CD4-positive, alpha-beta T cell (primary cell): ENCODE results near the gene ORC3. TPM values are rescaled to one million over a fixed set of nuclear protein-coding genes. Genes with fewer than 3 reads are reported as not detected.

Source experiments
- ATAC-seq: fragments of 200-7000 bp; cut with Tn5 transposase; one replicate; pipeline ENCODE4 v1.10.0; 2022; ENCODE audit warnings: mild to moderate bottlenecking; ENCODE audit not compliant: poor library complexity
- CTCF ChIA-PET: fragments of 350-600 bp; sonication (Branson Sonifier 250); formaldehyde crosslinking; loops from one replicate; lab custom pipeline; 2021; ENCODE audit warnings: antibody characterized with exemption, inconsistent platforms; lab: Charles Lee
- POLR2A ChIA-PET: fragments of 350-600 bp; sonication (Branson Sonifier 250); formaldehyde crosslinking; loops from one replicate; lab custom pipeline; 2021; ENCODE audit warnings: antibody characterized with exemption, inconsistent platforms; lab: Charles Lee
- DNase-seq, 14 experiments: peaks; one replicate each; pipeline ENCODE4 v3.0.0-alpha.2; 2013 to 2020; ENCODE audit warnings: mixed read lengths in 2 of 14
- H3K27ac ChIP-seq, 2 donors: one replicate each; pipeline versions ENCODE4 v1.5.1 to v1.7.0; 2013; ENCODE audit warnings: low read length in 2 of 2, low read depth in 1 of 2, mild to moderate bottlenecking in 1 of 2
- H3K27me3 ChIP-seq, 2 experiments: 1 replicate in 1 of 2; 2 replicates in 1 of 2; pipeline versions ENCODE4 v1.6.1 to v1.7.0; 2013; ENCODE audit warnings: low read length in 2 of 2, control low read depth in 1 of 2, mild to moderate bottlenecking in 1 of 2, moderate library complexity in 1 of 2; ENCODE audit not compliant: insufficient read depth in 2 of 2, control insufficient read depth in 1 of 2
- H3K36me3 ChIP-seq: one replicate; pipeline ENCODE4 v1.6.1; 2013; ENCODE audit warnings: low read length, control low read depth; ENCODE audit not compliant: insufficient read depth
- H3K4me1 ChIP-seq: one replicate; pipeline ENCODE4 v1.6.1; 2013; ENCODE audit warnings: low read length, control low read depth; ENCODE audit not compliant: insufficient read depth
- H3K4me3 ChIP-seq: one replicate; pipeline ENCODE4 v1.5.1; 2013; ENCODE audit warnings: mild to moderate bottlenecking, low read length, moderate library complexity
- H3K9me3 ChIP-seq, 2 experiments: 1 replicate in 1 of 2; 2 replicates in 1 of 2; pipeline versions ENCODE4 v1.6.1 to v1.7.0; 2013; ENCODE audit warnings: low read length in 2 of 2, mild to moderate bottlenecking in 2 of 2, control low read depth in 1 of 2, moderate library complexity in 1 of 2; ENCODE audit not compliant: control insufficient read depth in 1 of 2, insufficient read depth in 1 of 2
- H3K27ac Mint-ChIP-seq: one replicate; pipeline ENCODE4 v1.8.0; 2020; ENCODE audit warnings: mixed read lengths
- H3K27me3 Mint-ChIP-seq: one replicate; pipeline ENCODE4 v1.8.0; 2021; ENCODE audit warnings: mixed read lengths
- H3K36me3 Mint-ChIP-seq: one replicate; pipeline ENCODE4 v1.8.0; 2021; ENCODE audit warnings: low read depth, mixed read lengths
- H3K4me1 Mint-ChIP-seq: one replicate; pipeline ENCODE4 v1.8.0; 2021; ENCODE audit warnings: low read depth, mixed read lengths
- H3K4me3 Mint-ChIP-seq: one replicate; pipeline ENCODE4 v1.8.0; 2020; ENCODE audit warnings: mild to moderate bottlenecking, mixed read lengths
- H3K9me3 Mint-ChIP-seq: one replicate; pipeline ENCODE4 v1.8.0; 2020; ENCODE audit warnings: mixed read lengths
- CTCF ChIP-seq: fragments of 200-600 bp; IDR thresholded peaks from one replicate; pipeline ENCODE4 v1.8.0; 2022; ENCODE audit warnings: antibody characterized with exemption, mild to moderate bottlenecking
- intact Hi-C, 2 experiments: fragments of 100-400 bp; cut with DNase I in 1 of 2; cut with micrococcal nuclease in 1 of 2; formaldehyde crosslinking; loops; one replicate each; pipeline versions ENCODE4 v1.15.1 to v1.9.0; 2023 to 2025; cut with DNase I, micrococcal nuclease
- total RNA-seq, 174 experiments: library from RNA in 2 of 174; stranded (reverse) in 2 of 174; gene quantifications; one replicate each; pipeline ENCODE4 v1.2.3 and lab custom pipeline; 2021 to 2026

Gene ORC3
- total RNA-seq, 2 experiments from 2014 or later = 12.1 to 12.9 TPM

- H3K27me3 ChIP-seq = no peaks in the 10 kb centered on the region
- no peaks in the 10 kb centered on the region for H3K4me1 ChIP-seq
- Mint-ChIP-seq H3K27me3 (no peaks in the 10 kb centered on the region), H3K4me3 (no peak overlapping the region), H3K27ac (no peak overlapping the region), H3K9me3 (no peaks in the 10 kb centered on the region), H3K36me3 (peaks cover 69% of the 10 kb centered on the region), H3K4me1 (peaks cover 19% of the 10 kb centered on the region)
- intact Hi-C loops = no loop called here
- ChIA-PET POLR2A (no interaction called here), CTCF (no interaction called here)
- no peak overlapping the region for H3K4me3 ChIP-seq
- ATAC-seq (no peak), DNase-seq (no peak)
- no peak overlapping the region for H3K27ac ChIP-seq
- no peak for TF ChIP-seq CTCF
- H3K9me3 ChIP-seq = no peaks in the 10 kb centered on the region
- peaks cover 47% of the 10 kb centered on the region for H3K36me3 ChIP-seq
These were observed 78.1 kb downstream of the ORC3 start for GRCh38 chr6:87668013-87668412.

- no peak overlapping the region for H3K27ac ChIP-seq
- H3K4me1 ChIP-seq = no peaks in the 10 kb centered on the region
- DNase-seq (no peak), ATAC-seq (no peak)
- ChIA-PET CTCF (no interaction called here), POLR2A (interaction anchor here (1.6 kb wide), 1 partner anchor 33 kb away, joined by 7 read pairs; the partner anchor contains the start of gene AKIRIN2)
- H3K27me3 ChIP-seq = no peaks in the 10 kb centered on the region
- intact Hi-C loops = no loop called here
- no peak overlapping the region for H3K4me3 Mint-ChIP-seq
- peaks cover 47% of the 10 kb centered on the region for H3K36me3 ChIP-seq
- H3K9me3 ChIP-seq = no peaks in the 10 kb centered on the region
- H3K27me3 Mint-ChIP-seq = no peaks in the 10 kb centered on the region
- no peak for TF ChIP-seq CTCF
- H3K4me3 ChIP-seq = no peak overlapping the region
- H3K9me3 Mint-ChIP-seq = no peaks in the 10 kb centered on the region
- peaks cover 67% of the 10 kb centered on the region for H3K36me3 Mint-ChIP-seq
- no peak overlapping the region for H3K27ac Mint-ChIP-seq
- peaks cover 19% of the 10 kb centered on the region for H3K4me1 Mint-ChIP-seq
These were observed 79.1 kb downstream of the ORC3 start for GRCh38 chr6:87669051-87669450.

- Mint-ChIP-seq H3K27ac (peak overlapping the region; percentile 61), H3K27me3 (no peaks in the 10 kb centered on the region), H3K4me1 (peaks cover 19% of the 10 kb centered on the region), H3K9me3 (no peaks in the 10 kb centered on the region), H3K36me3 (peaks cover 77% of the 10 kb centered on the region), H3K4me3 (no peak overlapping the region)
- no peak overlapping the region for H3K4me3 ChIP-seq
- POLR2A ChIA-PET = interaction anchor here (1.6 kb wide), 1 partner anchor 31 kb away, joined by 7 read pairs; the partner anchor contains the start of gene AKIRIN2
- no peaks in the 10 kb centered on the region for H3K9me3 ChIP-seq
- no peaks in the 10 kb centered on the region for H3K27me3 ChIP-seq
- peaks cover 44% of the 10 kb centered on the region for H3K36me3 ChIP-seq
- DNase-seq (peak in 1 of 14 experiments; percentile 21), ATAC-seq (no peak)
- CTCF ChIA-PET = no interaction called here
- H3K4me1 ChIP-seq = no peaks in the 10 kb centered on the region
- intact Hi-C loops = no loop called here
- no peak for TF ChIP-seq CTCF
- peak overlapping the region in 1 of 2 donors; percentile 1 for H3K27ac ChIP-seq
These were observed 80.8 kb downstream of the ORC3 start for GRCh38 chr6:87670707-87671106.
